Measurements from ENCODE around the gene KCNG1.

DNA sequence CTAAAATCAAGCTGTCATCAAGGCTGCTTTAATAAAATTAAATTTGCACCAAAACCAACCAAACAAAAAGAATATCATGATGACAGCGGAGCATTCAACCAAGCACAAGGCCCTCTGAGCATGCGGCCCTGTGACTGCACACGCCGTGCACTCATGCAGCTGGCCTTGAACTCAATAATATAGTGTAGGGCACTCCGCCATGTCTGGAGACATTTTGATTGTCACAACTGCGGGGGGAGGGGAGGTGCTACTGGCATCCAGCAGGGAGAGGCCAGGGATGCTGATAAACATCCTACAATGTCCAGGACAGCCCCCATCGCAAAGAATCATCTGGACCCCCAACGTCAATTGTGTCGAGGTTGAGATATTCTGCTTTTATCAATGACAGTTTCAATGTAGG is 54.6 kb downstream of the KCNG1 start:
- TF ChIP-seq CTCF (conservative IDR thresholded peaks at IDR 0.05; ENCODE audit: low read depth, low read length), result no peak
- no peak for TF ChIP-seq POLR2A (IDR thresholded peaks at IDR 0.05; ENCODE audit: low read depth, low read length)

Data from IMR-90 (cell line).